Measurements from ENCODE around the gene DCXR.
A peak's percentile ranks its signal among the peaks of the same experiment; 100 is the strongest.

The DCXR gene

DNA sequence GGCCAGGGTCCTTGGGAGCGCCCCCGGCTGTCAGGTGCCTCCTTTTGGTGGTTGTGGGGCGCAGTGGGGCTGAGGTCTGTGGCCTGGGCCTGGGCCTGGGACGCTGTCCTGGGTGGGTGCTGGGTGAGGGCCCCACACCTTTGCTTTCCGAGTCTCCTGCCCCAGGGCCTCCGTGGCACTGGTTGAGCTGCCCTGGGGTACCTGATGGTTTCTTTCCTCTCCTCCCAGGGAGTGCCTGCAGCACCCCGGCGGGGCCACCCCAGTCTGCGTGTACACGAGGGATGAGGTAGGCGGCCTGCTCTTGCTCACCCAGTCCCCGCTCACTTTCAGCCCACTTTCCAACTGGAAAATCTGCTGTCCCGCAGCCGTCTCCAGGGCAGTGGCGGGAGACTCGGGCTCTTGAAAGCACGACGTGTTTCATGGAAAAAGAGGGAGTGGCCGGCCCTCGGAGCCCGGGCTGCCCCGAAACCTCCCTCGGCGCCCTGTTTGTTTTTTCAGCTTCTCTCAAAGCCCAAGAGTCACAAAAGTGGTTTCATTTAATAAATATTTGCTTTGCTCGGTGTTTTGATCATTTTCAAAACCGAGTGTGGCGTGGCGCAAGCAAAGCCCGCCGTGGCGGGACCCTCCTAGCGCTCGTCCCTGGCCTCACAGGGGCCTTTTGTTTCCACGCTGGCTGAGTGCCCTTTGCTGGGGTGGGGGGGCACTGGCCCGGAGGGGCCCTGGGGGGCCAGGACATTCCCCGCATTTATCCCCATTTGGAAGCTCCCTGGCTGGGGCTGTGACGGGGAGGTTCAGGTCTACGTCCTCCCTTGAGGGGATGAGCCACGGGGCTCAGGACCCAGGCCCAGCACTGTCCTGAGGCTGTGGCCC lies 42.7 kb downstream of the DCXR start:
- peak; percentile 11 for DNase-seq

DNA sequence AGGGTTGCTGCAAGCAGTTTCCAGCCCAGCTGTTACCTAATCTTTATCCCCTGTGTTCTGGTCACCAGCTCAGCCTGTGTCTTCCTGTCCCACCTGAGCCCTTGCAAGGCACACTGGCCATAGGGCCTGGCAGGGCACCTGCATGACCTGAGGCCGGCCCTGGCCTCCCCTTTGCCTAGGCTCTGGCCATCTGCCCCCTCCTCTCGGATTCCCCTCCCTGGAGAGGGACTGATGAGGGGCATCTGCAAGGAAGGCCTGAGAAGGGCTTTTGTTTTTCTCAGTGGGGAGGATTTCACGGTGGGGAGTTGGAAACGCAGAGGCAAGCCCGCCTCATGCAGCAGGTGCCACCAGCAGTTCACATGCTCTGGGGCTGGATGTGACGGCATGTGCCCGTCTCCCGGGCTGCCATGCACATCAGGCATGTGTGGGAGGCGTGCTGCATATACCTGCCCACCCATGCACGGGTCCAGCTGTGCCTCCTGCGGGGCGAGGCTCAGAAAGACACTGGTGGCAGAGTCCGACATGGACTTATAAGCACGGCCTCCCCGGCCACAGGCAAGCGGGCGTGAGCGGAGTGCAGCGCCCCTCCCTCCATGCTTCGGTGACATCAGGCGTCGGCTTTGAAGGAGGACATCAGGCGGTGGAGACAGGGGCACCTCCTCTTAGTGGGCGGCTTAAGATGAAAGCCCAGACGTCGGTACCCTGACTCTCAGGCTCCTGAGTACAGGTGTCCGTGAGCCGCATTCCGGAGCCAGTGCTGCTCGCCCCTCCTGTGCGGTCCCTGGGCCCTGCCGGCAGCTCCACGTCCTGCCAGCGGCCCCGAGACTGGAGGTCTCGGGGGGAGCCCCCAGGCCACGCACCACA lies 43.5 kb downstream of the DCXR start:
- no peak for DNase-seq

- no peak for DNase-seq
Measured at GRCh38 chr17:81992306-81993102, 45.0 kb downstream of the DCXR start.

GRCh38 chr17:81991684-81992305 lies 45.7 kb downstream of the DCXR start:
- DNase-seq: peak; percentile 92

GRCh38 chr17:81990836-81991683 lies 46.4 kb downstream of the DCXR start:
- no peak for DNase-seq

DNA sequence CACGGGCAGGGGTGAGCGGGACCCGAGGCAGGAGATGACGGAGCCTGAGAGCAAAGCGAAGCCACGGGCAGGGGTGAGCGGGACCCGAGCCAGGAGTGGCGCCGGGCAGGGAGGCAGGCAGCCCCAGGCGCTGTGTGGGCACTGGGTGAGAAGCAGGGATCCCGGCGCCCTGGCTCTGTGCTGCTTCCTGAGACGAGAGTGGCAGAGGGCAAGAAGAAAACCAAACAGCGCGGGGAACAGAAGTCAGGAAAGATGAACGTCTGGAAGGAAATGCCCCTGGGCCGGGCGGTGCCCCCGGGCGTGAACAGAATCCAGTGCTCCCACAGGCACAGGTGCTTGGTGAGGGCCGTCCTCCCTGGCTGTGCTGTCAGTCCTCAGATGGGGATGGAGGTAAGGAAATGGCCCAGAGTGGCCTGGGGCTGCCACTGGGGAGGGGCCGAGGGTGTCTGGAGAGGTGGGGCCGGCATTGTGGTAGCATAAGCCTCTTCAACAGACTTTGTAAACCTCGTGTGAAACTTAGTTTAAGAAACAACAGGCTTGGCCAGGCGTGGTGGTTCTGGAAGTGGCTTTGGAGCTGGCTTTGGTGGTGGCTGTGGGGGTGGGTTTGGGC lies 50.2 kb downstream of the DCXR start:
- no peak for DNase-seq

DNA sequence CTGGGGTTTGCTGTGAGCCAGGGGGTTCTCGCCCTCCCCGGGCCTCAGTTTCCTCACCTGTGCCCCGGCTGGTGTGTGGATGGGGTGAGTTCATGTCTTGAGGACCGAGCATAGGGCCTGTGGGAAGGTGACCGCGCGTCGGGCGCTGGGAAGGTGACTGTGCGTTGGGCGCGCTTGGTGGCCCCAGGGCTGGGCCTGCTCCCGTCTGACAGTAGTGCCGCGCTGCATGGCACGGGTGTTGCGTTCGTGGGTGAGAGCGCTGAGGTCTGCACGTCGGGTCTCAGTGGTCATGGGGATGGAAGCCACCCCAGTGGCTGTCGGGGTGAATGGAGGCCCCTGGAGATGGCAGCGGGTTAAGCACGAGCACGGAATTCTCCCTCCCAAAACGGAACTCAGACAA lies 50.9 kb downstream of the DCXR start:
- no peak for DNase-seq

All from NCI-H774 (cell line).